ENCODE measurements around the gene GPR31.

The GPR31 gene

GRCh38 chr6:167165858-167166471, 8.2 kb upstream of the GPR31 start:
- no peak for DNase-seq

- no peak for DNase-seq
Observed at GRCh38 chr6:167164261-167164660, 6.5 kb upstream of the GPR31 start.

- DNase-seq = no peak
Observed at GRCh38 chr6:167163476-167164011, 5.8 kb upstream of the GPR31 start.

GRCh38 chr6:167162591-167162990, 4.8 kb upstream of the GPR31 start:
- DNase-seq = no peak

- DNase-seq = no peak
Observed at GRCh38 chr6:167161851-167162467, 4.2 kb upstream of the GPR31 start.

GRCh38 chr6:167157414-167157813, 366 bp downstream of the GPR31 start:
- no peak for DNase-seq

GRCh38 chr6:167154895-167155294, 2.9 kb downstream of the GPR31 start:
- DNase-seq = no peak

GRCh38 chr6:167154291-167154690, 3.5 kb downstream of the GPR31 start:
- no peak for DNase-seq

- DNase-seq = no peak
Observed at GRCh38 chr6:167153521-167153959, 4.2 kb downstream of the GPR31 start.

GRCh38 chr6:167152862-167153261, 4.9 kb downstream of the GPR31 start:
- no peak for DNase-seq

GRCh38 chr6:167151648-167152047, 6.1 kb downstream of the GPR31 start:
- DNase-seq = no peak

GRCh38 chr6:167150941-167151549, 6.7 kb downstream of the GPR31 start:
- no peak for DNase-seq

GRCh38 chr6:167148997-167149396, 8.8 kb downstream of the GPR31 start:
- DNase-seq = no peak

GRCh38 chr6:167148021-167148420, 9.8 kb downstream of the GPR31 start:
- DNase-seq = no peak

- DNase-seq = no peak
Observed at GRCh38 chr6:167146977-167147376, 10.8 kb downstream of the GPR31 start.

GRCh38 chr6:167146135-167146534, 11.6 kb downstream of the GPR31 start:
- DNase-seq = no peak

- no peak for DNase-seq
Observed at GRCh38 chr6:167145461-167145860, 12.3 kb downstream of the GPR31 start.

GRCh38 chr6:167143041-167143440, 14.7 kb downstream of the GPR31 start:
- DNase-seq = no peak

GRCh38 chr6:167142433-167142761, 15.4 kb downstream of the GPR31 start:
- no peak for DNase-seq

GRCh38 chr6:167141667-167142432, 15.9 kb downstream of the GPR31 start:
- peak in 1 of 2 experiments; percentile 17 for DNase-seq

- no peak for DNase-seq
Observed at GRCh38 chr6:167140589-167141474, 16.9 kb downstream of the GPR31 start.

GRCh38 chr6:167139761-167140160, 18.0 kb downstream of the GPR31 start:
- no peak for DNase-seq

GRCh38 chr6:167137881-167138280, 19.9 kb downstream of the GPR31 start:
- DNase-seq = no peak
